Liver (tissue), 9 donors: ENCODE results near the gene PEX14. TPM values are rescaled to one million over a fixed set of nuclear protein-coding genes. Genes with fewer than 3 reads are reported as not detected.

Experiments
- DNase-seq: peaks from one replicate; pipeline ENCODE4 v3.0.0-alpha.2; 2017; ENCODE audit warnings: low spot score
- H3K27ac ChIP-seq, 2 donors: one replicate each; pipeline ENCODE4 v1.7.0; 2013; ENCODE audit warnings: inconsistent platforms in 2 of 2, low read length in 2 of 2, control low read depth in 1 of 2, low read depth in 1 of 2, mild to moderate bottlenecking in 1 of 2
- H3K27me3 ChIP-seq, 4 donors: one replicate each; pipeline versions ENCODE4 v1.6.1 to v1.7.0; 2013; ENCODE audit warnings: low read length in 3 of 4, inconsistent platforms in 1 of 4, mild to moderate bottlenecking in 1 of 4, moderate library complexity in 1 of 4; ENCODE audit not compliant: control insufficient read depth in 4 of 4, insufficient read depth in 4 of 4
- H3K36me3 ChIP-seq, 4 donors: one replicate each; pipeline versions ENCODE4 v1.6.1 to v1.7.0; 2013; ENCODE audit warnings: low read length in 3 of 4, mild to moderate bottlenecking in 3 of 4, low read depth in 1 of 4, moderate library complexity in 1 of 4; ENCODE audit not compliant: control insufficient read depth in 4 of 4, insufficient read depth in 3 of 4
- H3K4me1 ChIP-seq, 4 donors: one replicate each; pipeline versions ENCODE4 v1.6.1 to v1.7.0; 2013; ENCODE audit warnings: low read length in 3 of 4, mild to moderate bottlenecking in 3 of 4, moderate library complexity in 1 of 4; ENCODE audit not compliant: control insufficient read depth in 4 of 4, insufficient read depth in 4 of 4
- H3K4me3 ChIP-seq, 3 donors: one replicate each; pipeline versions ENCODE4 v1.6.1 to v1.7.0; 2013; ENCODE audit warnings: low read length in 3 of 3, control low read depth in 1 of 3, low read depth in 1 of 3, mild to moderate bottlenecking in 1 of 3
- H3K9ac ChIP-seq, 2 donors: one replicate each; pipeline ENCODE4 v1.7.0; 2013; ENCODE audit warnings: low read length in 2 of 2, mild to moderate bottlenecking in 2 of 2, moderate library complexity in 2 of 2, control low read depth in 1 of 2, low read depth in 1 of 2
- H3K9me3 ChIP-seq, 4 donors: one replicate each; pipeline versions ENCODE4 v1.6.1 to v1.7.0; 2013; ENCODE audit warnings: low read length in 3 of 4; ENCODE audit not compliant: control insufficient read depth in 4 of 4
- CTCF ChIP-seq: fragments of 150-350 bp; IDR thresholded peaks from 2 replicates; pipeline ENCODE4 v1.5.1; 2017; ENCODE audit warnings: improper control_type of control experiment, low read depth, low read length; ENCODE audit not compliant: missing input control
- HNF4A ChIP-seq, 2 donors: conservative IDR thresholded peaks; 2 replicates each; pipeline ENCODE4 v1.6.1; 2016; ENCODE audit warnings: antibody characterized with exemption in 2 of 2, mild to moderate bottlenecking in 2 of 2
- RAD21 ChIP-seq, 2 donors: IDR thresholded peaks; 2 replicates each; pipeline ENCODE4 v1.6.1; 2016; ENCODE audit warnings: antibody characterized with exemption in 2 of 2, mild to moderate bottlenecking in 2 of 2
- RXRA ChIP-seq, 2 donors: IDR thresholded peaks; 2 replicates each; pipeline ENCODE4 v1.6.1; 2017 to 2018; ENCODE audit warnings: antibody characterized with exemption in 2 of 2, mild to moderate bottlenecking in 1 of 2
- SP1 ChIP-seq: IDR thresholded peaks from 2 replicates; pipeline ENCODE4 v1.6.1; 2018; ENCODE audit warnings: antibody characterized with exemption, mild to moderate bottlenecking
- YY1 ChIP-seq: IDR thresholded peaks from 2 replicates; pipeline ENCODE4 v1.6.1; 2016; ENCODE audit warnings: antibody characterized with exemption, mild to moderate bottlenecking
- ZBTB33 ChIP-seq: IDR thresholded peaks from 2 replicates; pipeline ENCODE4 v1.6.1; 2016; ENCODE audit warnings: antibody characterized with exemption
- WGBS: extraction: QIAGEN DNeasy Blood & Tissue Kit; methylation state at CpG from one replicate; pipeline ENCODE4 v1.1.7; 2013; 5-methylcytosine and 5-hydroxymethylcytosine counted together
- polyA plus RNA-seq, 2 donors: library from polyadenylated mRNA; stranded (reverse) in 1 of 2; unstranded in 1 of 2; fragments of 200-250 nt in 1 of 2; fragments of >200 nt in 1 of 2; fragmentation: Nextera tagmentation in 1 of 2; extraction: Ambion mirVana in 1 of 2; gene quantifications; one replicate each; pipeline versions ENCODE4 v1.2.1 to v1.2.3, GENCODE V29; 2013 to 2015
- total RNA-seq, 2 donors: library from RNA; depleted of rRNA; stranded (reverse); fragments of >200 nt; gene quantifications; one replicate each; pipeline ENCODE4 v1.2.3, GENCODE V29; 2014
- TF ChIP-seq, protein P1 (sequence below): IDR thresholded peaks from 2 replicates; pipeline ENCODE4 v1.6.1; 2016; ENCODE audit warnings: antibody characterized with exemption
- TF ChIP-seq, protein P2 (sequence below): IDR thresholded peaks from 2 replicates; pipeline ENCODE4 v1.6.1; 2016; ENCODE audit warnings: antibody characterized with exemption, mild to moderate bottlenecking
- donor health status: healthy.
- donor health status: healthy.
- donor health status: healthy.
- donor health status: healthy.
- donor health status: healthy.

The PEX14 gene
- total and polyA plus RNA-seq, 4 donors: 7.1 to 16.1 (median 11.7) TPM

DNA sequence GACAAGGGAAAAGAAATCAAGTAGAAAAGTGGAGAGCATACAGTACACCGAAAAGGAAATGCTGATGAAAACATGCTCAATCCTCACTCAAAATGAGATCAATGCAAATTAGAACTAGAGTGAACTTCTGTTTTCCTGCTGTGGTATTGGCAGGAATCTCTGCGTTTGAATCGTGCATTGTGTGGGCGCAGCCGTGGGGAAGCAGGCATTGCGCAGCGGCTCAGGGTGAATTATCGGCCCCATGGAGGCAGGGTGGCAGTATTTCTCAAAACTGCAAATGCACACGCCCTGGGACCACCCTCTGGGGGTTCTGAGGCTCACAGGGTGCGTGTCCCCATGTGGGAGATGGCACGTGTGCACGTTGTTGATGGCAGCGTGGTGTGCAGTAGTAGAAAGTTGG is 140.6 kb downstream of the PEX14 start (continued):
- TF ChIP-seq CTCF: no peak

- Histone ChIP-seq H3K27ac (no peak overlapping the region), H3K4me1 (no peaks in the 10 kb centered on the region), H3K36me3 (peaks cover 1 to 5% (median 3%) of the 10 kb centered on the region in 4 donors), H3K27me3 (no peaks in the 10 kb centered on the region), H3K9me3 (no peaks in the 10 kb centered on the region), H3K4me3 (no peak overlapping the region), H3K9ac (no peak overlapping the region)
- 95% methylated on average over 27 of the region's 27 CpGs for WGBS
- TF ChIP-seq RAD21 (IDR thresholded peaks at IDR 0.05) (no peak), RXRA (IDR thresholded peaks at IDR 0.05) (no peak), ZBTB33 (no peak), YY1 (no peak), HNF4A (conservative IDR thresholded peaks at IDR 0.05) (no peak), CTCF (no peak), SP1 (no peak)
- TF ChIP-seq, protein P1, sequence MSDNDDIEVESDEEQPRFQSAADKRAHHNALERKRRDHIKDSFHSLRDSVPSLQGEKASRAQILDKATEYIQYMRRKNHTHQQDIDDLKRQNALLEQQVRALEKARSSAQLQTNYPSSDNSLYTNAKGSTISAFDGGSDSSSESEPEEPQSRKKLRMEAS: no peak
- TF ChIP-seq, protein P2, sequence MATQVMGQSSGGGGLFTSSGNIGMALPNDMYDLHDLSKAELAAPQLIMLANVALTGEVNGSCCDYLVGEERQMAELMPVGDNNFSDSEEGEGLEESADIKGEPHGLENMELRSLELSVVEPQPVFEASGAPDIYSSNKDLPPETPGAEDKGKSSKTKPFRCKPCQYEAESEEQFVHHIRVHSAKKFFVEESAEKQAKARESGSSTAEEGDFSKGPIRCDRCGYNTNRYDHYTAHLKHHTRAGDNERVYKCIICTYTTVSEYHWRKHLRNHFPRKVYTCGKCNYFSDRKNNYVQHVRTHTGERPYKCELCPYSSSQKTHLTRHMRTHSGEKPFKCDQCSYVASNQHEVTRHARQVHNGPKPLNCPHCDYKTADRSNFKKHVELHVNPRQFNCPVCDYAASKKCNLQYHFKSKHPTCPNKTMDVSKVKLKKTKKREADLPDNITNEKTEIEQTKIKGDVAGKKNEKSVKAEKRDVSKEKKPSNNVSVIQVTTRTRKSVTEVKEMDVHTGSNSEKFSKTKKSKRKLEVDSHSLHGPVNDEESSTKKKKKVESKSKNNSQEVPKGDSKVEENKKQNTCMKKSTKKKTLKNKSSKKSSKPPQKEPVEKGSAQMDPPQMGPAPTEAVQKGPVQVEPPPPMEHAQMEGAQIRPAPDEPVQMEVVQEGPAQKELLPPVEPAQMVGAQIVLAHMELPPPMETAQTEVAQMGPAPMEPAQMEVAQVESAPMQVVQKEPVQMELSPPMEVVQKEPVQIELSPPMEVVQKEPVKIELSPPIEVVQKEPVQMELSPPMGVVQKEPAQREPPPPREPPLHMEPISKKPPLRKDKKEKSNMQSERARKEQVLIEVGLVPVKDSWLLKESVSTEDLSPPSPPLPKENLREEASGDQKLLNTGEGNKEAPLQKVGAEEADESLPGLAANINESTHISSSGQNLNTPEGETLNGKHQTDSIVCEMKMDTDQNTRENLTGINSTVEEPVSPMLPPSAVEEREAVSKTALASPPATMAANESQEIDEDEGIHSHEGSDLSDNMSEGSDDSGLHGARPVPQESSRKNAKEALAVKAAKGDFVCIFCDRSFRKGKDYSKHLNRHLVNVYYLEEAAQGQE: no peak
- DNase-seq: no peak
Observed at GRCh38 chr1:10615932-10616671, 141.4 kb downstream of the PEX14 start.
